Neutrophil (primary cell): Measurements from ENCODE around the gene LGALSL.

Experiments
- H3K27ac ChIP-seq: fragments of 200-600 bp; sonication (generic); 2 replicates; pipeline ENCODE4 v1.5.1; 2016; ENCODE audit warnings: mild to moderate bottlenecking, moderate library complexity
- H3K27me3 ChIP-seq: fragments of 200-600 bp; sonication (generic); 2 replicates; pipeline ENCODE4 v1.6.0; 2016; ENCODE audit warnings: mild to moderate bottlenecking
- H3K36me3 ChIP-seq: fragments of 200-600 bp; sonication (generic); 2 replicates; pipeline ENCODE4 v1.5.1; 2017
- H3K4me1 ChIP-seq, 2 experiments: fragments of 200-600 bp in 1 of 2; sonication (generic) in 1 of 2; 1 replicate in 1 of 2; 2 replicates in 1 of 2; pipeline versions ENCODE4 v1.5.1 to v1.6.1; 2013 to 2016; ENCODE audit warnings: low read depth in 1 of 2, low read length in 1 of 2, mild to moderate bottlenecking in 1 of 2, moderate library complexity in 1 of 2; ENCODE audit not compliant: control insufficient read depth in 1 of 2, insufficient read depth in 1 of 2
- H3K4me3 ChIP-seq, 2 experiments: fragments of 200-600 bp in 1 of 2; sonication (generic) in 1 of 2; 1 replicate in 1 of 2; 2 replicates in 1 of 2; pipeline ENCODE4 v1.5.1; 2013 to 2016; ENCODE audit warnings: low read depth in 1 of 2, low read length in 1 of 2, mild to moderate bottlenecking in 1 of 2, moderate library complexity in 1 of 2
- H3K9me3 ChIP-seq: fragments of 200-600 bp; sonication (generic); 2 replicates; pipeline ENCODE4 v1.5.1; 2016
- CTCF ChIP-seq: fragments of 200-600 bp; sonication (generic); IDR thresholded peaks from 2 replicates; pipeline ENCODE4 v1.5.1; 2016; ENCODE audit warnings: antibody characterized with exemption

Gene LGALSL

DNA sequence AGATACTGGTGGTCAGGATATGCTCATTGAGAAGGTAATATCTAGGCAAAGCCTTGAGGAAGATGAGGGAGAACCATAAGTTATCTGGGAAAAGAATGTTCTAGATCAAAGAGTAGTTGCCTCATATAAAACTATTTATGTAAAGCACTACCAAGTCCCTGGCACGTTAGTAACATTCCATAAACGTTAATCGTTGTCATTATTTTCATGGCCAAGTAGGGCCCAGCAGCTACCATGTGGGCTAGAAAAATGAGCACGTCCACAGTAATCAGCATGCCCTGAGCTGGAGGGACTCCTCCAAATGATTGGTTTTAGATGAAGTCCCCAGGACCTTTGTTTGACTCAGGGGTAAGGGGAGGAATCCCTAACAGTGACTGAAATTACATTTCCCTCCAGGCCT is 37.5 kb downstream of the LGALSL start:
- no peak for TF ChIP-seq CTCF
- Histone ChIP-seq H3K9me3 (no peaks in the 10 kb centered on the region), H3K4me1 (no peaks in the 10 kb centered on the region), H3K36me3 (no peaks in the 10 kb centered on the region), H3K27ac (no peak overlapping the region), H3K27me3 (peaks cover 13% of the 10 kb centered on the region), H3K4me3 (no peak overlapping the region)

- peaks cover 19% of the 10 kb centered on the region for H3K27me3 ChIP-seq
- no peak overlapping the region for H3K4me3 ChIP-seq
- no peak overlapping the region for H3K27ac ChIP-seq
- no peaks in the 10 kb centered on the region for H3K4me1 ChIP-seq
- no peaks in the 10 kb centered on the region for H3K36me3 ChIP-seq
- H3K9me3 ChIP-seq, result no peaks in the 10 kb centered on the region
- TF ChIP-seq CTCF, result no peak
Observed at GRCh38 chr2:64492272-64492671, 38.3 kb downstream of the LGALSL start.

DNA sequence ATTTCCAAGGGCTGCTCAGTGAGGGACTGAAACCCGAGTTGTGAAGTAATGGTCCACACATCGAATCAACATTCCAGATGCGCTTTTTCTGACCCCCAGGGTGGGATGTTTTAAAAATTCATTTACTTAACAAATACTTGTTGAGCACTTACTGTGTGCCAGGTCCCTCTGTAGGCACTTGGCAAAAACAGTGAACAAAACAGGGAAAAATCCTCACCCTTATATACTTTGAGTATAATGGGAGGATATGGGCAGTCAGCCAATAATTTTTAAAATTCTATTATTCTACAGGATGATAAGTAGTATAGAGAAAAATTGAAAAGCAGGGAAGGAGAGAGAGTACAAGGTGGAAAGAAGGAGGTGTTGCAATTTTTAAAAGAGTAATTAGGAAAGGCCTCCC is 38.9 kb downstream of the LGALSL start:
- no peaks in the 10 kb centered on the region for H3K4me1 ChIP-seq
- no peak overlapping the region for H3K27ac ChIP-seq
- peaks cover 23% of the 10 kb centered on the region for H3K27me3 ChIP-seq
- no peak for TF ChIP-seq CTCF
- no peaks in the 10 kb centered on the region for H3K36me3 ChIP-seq
- H3K9me3 ChIP-seq, result no peaks in the 10 kb centered on the region
- no peak overlapping the region for H3K4me3 ChIP-seq

- H3K36me3 ChIP-seq, result no peaks in the 10 kb centered on the region
- H3K27me3 ChIP-seq, result peaks cover 23% of the 10 kb centered on the region
- H3K4me1 ChIP-seq, result no peaks in the 10 kb centered on the region
- no peak overlapping the region for H3K27ac ChIP-seq
- no peak for TF ChIP-seq CTCF
- H3K4me3 ChIP-seq, result no peak overlapping the region
- H3K9me3 ChIP-seq, result no peaks in the 10 kb centered on the region
Observed at GRCh38 chr2:64493788-64494187, 39.8 kb downstream of the LGALSL start.

DNA sequence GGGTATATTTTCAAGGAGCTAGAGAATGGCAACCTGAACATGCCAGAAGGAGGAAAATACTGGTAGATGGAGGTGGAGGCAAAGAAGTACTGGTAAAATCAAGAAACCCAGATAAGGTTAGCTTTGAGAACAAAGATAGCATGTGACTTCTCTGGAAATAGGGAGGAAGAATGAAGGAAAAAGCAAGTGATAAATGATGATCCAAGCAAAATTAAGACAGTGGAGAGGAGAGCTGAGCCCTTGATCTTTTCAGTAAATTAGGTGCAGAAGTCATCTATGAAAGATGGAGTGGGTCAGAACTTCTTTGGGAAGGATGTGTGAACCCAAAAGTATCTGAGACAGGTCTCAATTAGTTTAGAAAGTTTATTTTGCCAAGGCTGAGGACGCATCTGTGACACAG is 44.5 kb downstream of the LGALSL start:
- H3K27ac ChIP-seq, result no peak overlapping the region
- H3K27me3 ChIP-seq, result peaks cover 37% of the 10 kb centered on the region
- H3K4me3 ChIP-seq, result no peak overlapping the region
- no peaks in the 10 kb centered on the region for H3K9me3 ChIP-seq
- H3K4me1 ChIP-seq, result no peaks in the 10 kb centered on the region
- no peak for TF ChIP-seq CTCF
- H3K36me3 ChIP-seq, result no peaks in the 10 kb centered on the region

- Histone ChIP-seq H3K9me3 (no peaks in the 10 kb centered on the region), H3K27me3 (peaks cover 30% of the 10 kb centered on the region), H3K4me3 (no peak overlapping the region), H3K36me3 (no peaks in the 10 kb centered on the region), H3K27ac (no peak overlapping the region), H3K4me1 (peaks cover 0 to 6% of the 10 kb centered on the region in 2 experiments)
- TF ChIP-seq CTCF, result no peak
Observed at GRCh38 chr2:64500549-64500948, 46.6 kb downstream of the LGALSL start.
